ENCODE measurements around the gene SEBOX. TPM values are rescaled to one million over a fixed set of nuclear protein-coding genes. Genes with fewer than 3 reads are reported as not detected.

The SEBOX gene
- total RNA-seq, 1 donor from 2014 or later, result not detected

- H3K4me3 Mint-ChIP-seq (ENCODE audit: low read depth), result no peak overlapping the region
- peaks cover 15% of the 10 kb centered on the region for H3K36me3 Mint-ChIP-seq (ENCODE audit: insufficient read depth)
- no peaks in the 10 kb centered on the region for H3K9me3 Mint-ChIP-seq (ENCODE audit: low read depth)
- no peak for DNase-seq (ENCODE audit: low spot score, unreplicated experiment)
- no peak overlapping the region for H3K27ac Mint-ChIP-seq
- no peak for TF ChIP-seq CTCF (IDR thresholded peaks at IDR 0.05; ENCODE audit: unreplicated experiment)
- peaks cover 8% of the 10 kb centered on the region for H3K4me1 Mint-ChIP-seq (ENCODE audit: low read depth)
- H3K27me3 Mint-ChIP-seq, result peaks cover 3% of the 10 kb centered on the region
These were observed 27.5 kb upstream of the SEBOX start for GRCh38 chr17:28392491-28392890.

GRCh38 chr17:28391401-28391800 lies 26.4 kb upstream of the SEBOX start:
- peaks cover 15% of the 10 kb centered on the region for H3K36me3 Mint-ChIP-seq (ENCODE audit: insufficient read depth)
- TF ChIP-seq CTCF (IDR thresholded peaks at IDR 0.05; ENCODE audit: unreplicated experiment), result no peak
- H3K27me3 Mint-ChIP-seq, result peaks cover 4% of the 10 kb centered on the region
- H3K9me3 Mint-ChIP-seq (ENCODE audit: low read depth), result no peaks in the 10 kb centered on the region
- peaks cover 8% of the 10 kb centered on the region for H3K4me1 Mint-ChIP-seq (ENCODE audit: low read depth)
- no peak overlapping the region for H3K4me3 Mint-ChIP-seq (ENCODE audit: low read depth)
- DNase-seq (ENCODE audit: low spot score, unreplicated experiment), result no peak
- no peak overlapping the region for H3K27ac Mint-ChIP-seq

- no peak for TF ChIP-seq CTCF (IDR thresholded peaks at IDR 0.05; ENCODE audit: unreplicated experiment)
- no peak overlapping the region for H3K27ac Mint-ChIP-seq
- no peaks in the 10 kb centered on the region for H3K9me3 Mint-ChIP-seq (ENCODE audit: low read depth)
- peaks cover 15% of the 10 kb centered on the region for H3K36me3 Mint-ChIP-seq (ENCODE audit: insufficient read depth)
- DNase-seq (ENCODE audit: low spot score, unreplicated experiment), result no peak
- H3K4me1 Mint-ChIP-seq (ENCODE audit: low read depth), result peaks cover 8% of the 10 kb centered on the region
- no peak overlapping the region for H3K4me3 Mint-ChIP-seq (ENCODE audit: low read depth)
- H3K27me3 Mint-ChIP-seq, result peaks cover 9% of the 10 kb centered on the region
These were observed 26.0 kb upstream of the SEBOX start for GRCh38 chr17:28390984-28391383.

- DNase-seq (ENCODE audit: low spot score, unreplicated experiment), result no peak
- Mint-ChIP-seq H3K36me3 (ENCODE audit: insufficient read depth) (peaks cover 15% of the 10 kb centered on the region), H3K27me3 (peaks cover 12% of the 10 kb centered on the region), H3K4me3 (ENCODE audit: low read depth) (no peak overlapping the region), H3K27ac (no peak overlapping the region), H3K9me3 (ENCODE audit: low read depth) (no peaks in the 10 kb centered on the region), H3K4me1 (ENCODE audit: low read depth) (peaks cover 8% of the 10 kb centered on the region)
- TF ChIP-seq CTCF (IDR thresholded peaks at IDR 0.05; ENCODE audit: unreplicated experiment), result no peak
These were observed 25.6 kb upstream of the SEBOX start for GRCh38 chr17:28390563-28390962.

GRCh38 chr17:28390141-28390540 lies 25.1 kb upstream of the SEBOX start:
- Mint-ChIP-seq H3K27me3 (peaks cover 16% of the 10 kb centered on the region), H3K4me1 (ENCODE audit: low read depth) (peaks cover 8% of the 10 kb centered on the region), H3K4me3 (ENCODE audit: low read depth) (no peak overlapping the region), H3K9me3 (ENCODE audit: low read depth) (no peaks in the 10 kb centered on the region), H3K27ac (no peak overlapping the region), H3K36me3 (ENCODE audit: insufficient read depth) (peaks cover 15% of the 10 kb centered on the region)
- no peak for TF ChIP-seq CTCF (IDR thresholded peaks at IDR 0.05; ENCODE audit: unreplicated experiment)
- no peak for DNase-seq (ENCODE audit: low spot score, unreplicated experiment)

Data from progenitor cell of endocrine pancreas (in vitro differentiated cells).